ENCODE data around the gene SECISBP2. TPM values are rescaled to one million over a fixed set of nuclear protein-coding genes. Genes with fewer than 3 reads are reported as not detected.

SECISBP2 gene
- total RNA-seq, 1 donor from 2014 or later: 25.5 TPM

- Histone ChIP-seq H3K27me3 (ENCODE audit: control insufficient read depth, insufficient read depth, low read length) (no peaks in the 10 kb centered on the region), H3K4me3 (ENCODE audit: low read depth, low read length) (no peak overlapping the region), H3K36me3 (ENCODE audit: control insufficient read depth, insufficient read depth, low read length) (no peaks in the 10 kb centered on the region)
- FAIRE-seq (no peak), DNase-seq (ENCODE audit: low read depth) (no peak)
- TF ChIP-seq, protein P1, sequence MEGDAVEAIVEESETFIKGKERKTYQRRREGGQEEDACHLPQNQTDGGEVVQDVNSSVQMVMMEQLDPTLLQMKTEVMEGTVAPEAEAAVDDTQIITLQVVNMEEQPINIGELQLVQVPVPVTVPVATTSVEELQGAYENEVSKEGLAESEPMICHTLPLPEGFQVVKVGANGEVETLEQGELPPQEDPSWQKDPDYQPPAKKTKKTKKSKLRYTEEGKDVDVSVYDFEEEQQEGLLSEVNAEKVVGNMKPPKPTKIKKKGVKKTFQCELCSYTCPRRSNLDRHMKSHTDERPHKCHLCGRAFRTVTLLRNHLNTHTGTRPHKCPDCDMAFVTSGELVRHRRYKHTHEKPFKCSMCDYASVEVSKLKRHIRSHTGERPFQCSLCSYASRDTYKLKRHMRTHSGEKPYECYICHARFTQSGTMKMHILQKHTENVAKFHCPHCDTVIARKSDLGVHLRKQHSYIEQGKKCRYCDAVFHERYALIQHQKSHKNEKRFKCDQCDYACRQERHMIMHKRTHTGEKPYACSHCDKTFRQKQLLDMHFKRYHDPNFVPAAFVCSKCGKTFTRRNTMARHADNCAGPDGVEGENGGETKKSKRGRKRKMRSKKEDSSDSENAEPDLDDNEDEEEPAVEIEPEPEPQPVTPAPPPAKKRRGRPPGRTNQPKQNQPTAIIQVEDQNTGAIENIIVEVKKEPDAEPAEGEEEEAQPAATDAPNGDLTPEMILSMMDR (IDR thresholded peaks at IDR 0.05; ENCODE audit: insufficient read depth, low read length, severe bottlenecking): no peak
These were observed 66.5 kb downstream of the SECISBP2 start for GRCh38 chr9:89384783-89385182.

DNA sequence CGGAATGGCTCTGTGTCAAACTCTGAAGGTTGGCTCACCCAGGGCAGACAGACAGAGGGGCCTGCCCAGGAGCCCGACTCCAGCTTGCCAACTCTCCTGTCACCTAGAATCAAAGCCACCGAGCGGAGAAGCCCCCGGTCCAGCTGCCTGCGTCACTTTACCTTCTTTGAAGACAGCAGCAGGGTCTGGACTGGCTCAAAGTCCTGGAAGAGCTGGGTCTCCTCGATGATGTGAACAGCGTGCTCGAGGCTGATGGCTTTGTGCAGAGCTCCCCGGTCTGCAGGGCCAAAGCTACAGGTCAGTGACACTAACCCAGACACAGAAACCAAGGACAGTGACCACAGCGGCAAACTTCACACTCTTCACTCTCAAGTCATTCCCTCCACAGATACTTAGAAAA lies 67.9 kb downstream of the SECISBP2 start:
- no peak for DNase-seq (ENCODE audit: low read depth)
- Histone ChIP-seq H3K4me3 (ENCODE audit: low read depth, low read length) (no peak overlapping the region), H3K36me3 (ENCODE audit: control insufficient read depth, insufficient read depth, low read length) (no peaks in the 10 kb centered on the region), H3K27me3 (ENCODE audit: control insufficient read depth, insufficient read depth, low read length) (no peaks in the 10 kb centered on the region)
- no peak for FAIRE-seq
- TF ChIP-seq, protein P1 (IDR thresholded peaks at IDR 0.05; ENCODE audit: insufficient read depth, low read length, severe bottlenecking): no peak

DNA sequence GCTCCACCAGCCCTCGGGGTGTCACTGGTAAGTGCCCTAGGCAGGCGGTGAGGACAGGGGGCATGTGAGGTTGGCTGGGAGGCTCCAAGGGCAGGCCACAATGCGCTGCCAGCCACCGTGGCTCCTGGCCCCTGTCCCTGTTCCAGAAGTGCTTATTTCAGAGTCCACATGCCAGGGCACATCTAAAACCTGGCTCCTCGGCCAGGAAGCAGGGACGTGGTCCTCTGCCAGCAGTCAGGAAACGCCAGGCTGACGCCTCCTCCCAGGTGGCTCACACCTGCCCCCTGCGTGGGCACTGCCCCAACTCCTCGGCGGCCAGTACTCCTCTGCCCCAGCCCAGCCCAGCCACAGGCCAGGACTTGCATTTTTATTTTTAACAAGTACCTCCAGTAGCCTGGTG lies 68.5 kb downstream of the SECISBP2 start:
- Histone ChIP-seq H3K4me3 (ENCODE audit: low read depth, low read length) (no peak overlapping the region), H3K27me3 (ENCODE audit: control insufficient read depth, insufficient read depth, low read length) (no peaks in the 10 kb centered on the region), H3K36me3 (ENCODE audit: control insufficient read depth, insufficient read depth, low read length) (no peaks in the 10 kb centered on the region)
- TF ChIP-seq, protein P1 (IDR thresholded peaks at IDR 0.05; ENCODE audit: insufficient read depth, low read length, severe bottlenecking): no peak
- no peak for FAIRE-seq
- peak; percentile 40 for DNase-seq (ENCODE audit: low read depth)

DNA sequence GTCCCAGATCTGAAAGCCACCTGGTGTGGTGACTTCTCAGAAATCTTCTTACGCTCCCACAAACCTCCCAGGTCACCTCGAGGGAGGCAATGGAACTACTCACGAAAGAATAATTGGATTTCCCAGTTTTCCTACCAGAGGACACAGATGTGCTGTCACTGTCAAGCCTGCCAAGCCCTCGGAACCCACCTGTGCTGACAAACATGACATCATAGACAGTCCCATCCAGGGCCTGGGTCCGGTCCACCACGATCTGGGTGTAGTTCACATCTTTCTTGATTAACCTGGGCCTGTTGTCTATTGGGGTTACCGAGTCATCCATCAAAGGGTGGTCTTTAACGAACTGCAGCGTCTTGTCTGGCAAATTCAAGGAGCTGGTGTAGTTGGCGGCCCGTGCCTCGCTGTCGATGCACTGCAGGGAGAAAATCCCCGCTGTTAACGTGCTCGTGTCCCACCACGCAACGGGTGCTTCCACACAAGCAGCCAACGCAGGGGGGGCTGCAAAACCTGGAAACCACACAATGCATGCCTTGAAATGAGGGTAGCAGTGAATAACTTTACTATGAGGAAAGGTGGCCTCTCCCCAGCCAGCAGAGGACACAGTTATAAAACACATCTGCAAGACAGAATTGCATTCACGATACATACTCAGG lies 69.0 kb downstream of the SECISBP2 start:
- no peaks in the 10 kb centered on the region for H3K36me3 ChIP-seq (ENCODE audit: control insufficient read depth, insufficient read depth, low read length)
- no peaks in the 10 kb centered on the region for H3K27me3 ChIP-seq (ENCODE audit: control insufficient read depth, insufficient read depth, low read length)

GRCh38 chr9:89388084-89388867 lies 70.0 kb downstream of the SECISBP2 start:
- TF ChIP-seq, protein P1 (IDR thresholded peaks at IDR 0.05; ENCODE audit: insufficient read depth, low read length, severe bottlenecking): no peak
- peak; percentile 7 for FAIRE-seq
- H3K36me3 ChIP-seq (ENCODE audit: control insufficient read depth, insufficient read depth, low read length): no peaks in the 10 kb centered on the region
- no peaks in the 10 kb centered on the region for H3K27me3 ChIP-seq (ENCODE audit: control insufficient read depth, insufficient read depth, low read length)
- no peak overlapping the region for H3K4me3 ChIP-seq (ENCODE audit: low read depth, low read length)
- DNase-seq (ENCODE audit: low read depth): peak; percentile 80

More for the DNA sequence above, 69.0 kb downstream of the SECISBP2 start:
- no peak for FAIRE-seq
- no peak for DNase-seq (ENCODE audit: low read depth)
- H3K4me3 ChIP-seq (ENCODE audit: low read depth, low read length): no peak overlapping the region
- TF ChIP-seq, protein P1 (IDR thresholded peaks at IDR 0.05; ENCODE audit: insufficient read depth, low read length, severe bottlenecking): no peak
